ENCODE data around the gene TOR1A.

- TF ChIP-seq CTCF (conservative IDR thresholded peaks at IDR 0.05 in 1 of 2, IDR thresholded peaks at IDR 0.05 in 1 of 2; ENCODE audit: low read depth in 1 of 2, low read length in 2 of 2), result no peak
- no peak for TF ChIP-seq EZH2 (IDR thresholded peaks at IDR 0.05; ENCODE audit: low read length, missing control alignments)
Observed at GRCh38 chr9:129785866-129786265, 38.1 kb downstream of the TOR1A start.
